ENCODE results near the gene MOV10.

The MOV10 gene

GRCh38 chr1:112698366-112699310, 24.2 kb downstream of the MOV10 start:
- DNase-seq (ENCODE audit: low read depth in 2 of 2) = no peak

DNA sequence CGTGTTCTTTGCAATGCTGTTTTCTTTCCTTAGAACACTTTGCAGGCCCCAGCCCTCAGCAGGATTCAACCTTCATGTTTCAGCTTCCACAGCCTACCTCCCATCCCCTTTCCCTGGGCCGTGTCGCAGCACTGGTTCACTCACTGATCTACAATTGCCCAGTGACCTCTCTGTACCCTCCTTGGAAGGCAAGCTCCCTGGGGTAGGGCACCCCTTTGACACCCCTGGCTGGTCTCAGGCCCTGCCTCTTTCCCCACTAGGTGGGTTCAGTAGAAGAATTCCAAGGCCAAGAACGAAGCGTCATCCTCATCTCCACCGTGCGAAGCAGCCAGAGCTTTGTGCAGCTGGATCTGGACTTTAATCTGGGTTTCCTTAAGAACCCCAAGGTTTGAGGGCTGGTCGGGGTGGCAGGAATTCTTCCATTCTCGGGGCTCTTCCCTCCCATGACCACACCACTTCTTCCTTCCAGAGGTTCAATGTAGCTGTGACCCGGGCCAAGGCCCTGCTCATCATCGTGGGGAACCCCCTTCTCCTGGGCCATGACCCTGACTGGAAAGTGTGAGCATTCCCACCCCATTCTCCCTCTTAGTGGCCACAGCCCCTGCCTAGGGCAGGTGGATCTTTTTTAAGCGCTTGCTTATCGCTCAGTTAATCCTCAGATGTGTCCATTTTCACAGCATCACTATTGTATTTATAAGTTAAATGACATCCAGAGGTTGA, 25.1 kb downstream of the MOV10 start:
- no peak for DNase-seq (ENCODE audit: low read depth in 2 of 2)

GRCh38 chr1:112700290-112701226, 26.1 kb downstream of the MOV10 start:
- peak; percentile 90 to 93 for DNase-seq (ENCODE audit: low read depth in 2 of 2)

GRCh38 chr1:112701227-112702066, 27.0 kb downstream of the MOV10 start:
- no peak for DNase-seq (ENCODE audit: low read depth in 2 of 2)

GRCh38 chr1:112702067-112702395, 27.6 kb downstream of the MOV10 start:
- no peak for DNase-seq (ENCODE audit: low read depth in 2 of 2)

DNA sequence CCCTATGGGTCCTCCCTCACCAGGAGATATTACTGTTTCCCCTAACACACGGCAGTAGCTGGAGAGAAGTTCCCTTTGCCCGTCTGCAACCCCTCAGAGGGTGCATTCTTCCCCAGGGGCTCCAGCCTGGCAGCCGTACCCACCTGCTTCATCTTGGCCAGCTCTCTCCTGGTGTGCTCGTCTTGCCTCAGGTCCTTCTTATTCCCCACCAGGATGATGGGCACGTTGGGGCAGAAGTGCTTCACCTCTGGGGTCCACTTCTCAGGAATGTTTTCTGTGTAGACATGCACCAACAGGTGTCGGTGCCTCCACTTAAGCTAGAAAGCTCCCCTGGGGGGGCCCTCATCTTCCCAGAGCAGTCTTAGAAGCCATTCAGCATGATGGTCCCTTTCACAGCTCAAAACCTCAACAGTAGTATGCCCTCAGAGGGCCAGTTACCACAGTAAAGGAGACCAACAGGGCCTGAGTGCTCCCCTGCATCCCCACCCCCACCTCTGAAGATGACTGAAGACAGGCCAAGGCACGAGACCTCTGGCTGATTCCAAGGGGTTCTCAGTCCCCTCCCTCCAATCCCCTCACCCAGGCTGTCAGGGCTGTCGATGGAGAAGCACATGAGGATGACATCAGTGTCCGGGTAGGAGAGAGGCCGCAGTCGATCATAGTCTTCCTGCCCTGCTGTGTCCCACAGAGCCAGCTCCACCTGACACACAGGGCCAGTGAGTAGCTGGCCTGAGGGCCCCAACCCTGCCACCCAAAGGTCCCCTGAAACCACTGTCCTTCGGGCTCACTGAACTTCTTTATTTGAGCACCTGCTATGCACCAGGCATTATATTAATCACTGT, 28.2 kb downstream of the MOV10 start:
- DNase-seq (ENCODE audit: low read depth in 2 of 2) = no peak

- DNase-seq (ENCODE audit: low read depth in 2 of 2) = no peak
Observed at GRCh38 chr1:112703706-112704105, 29.2 kb downstream of the MOV10 start.

GRCh38 chr1:112704391-112704933, 30.0 kb downstream of the MOV10 start:
- DNase-seq (ENCODE audit: low read depth in 2 of 2) = no peak

DNA sequence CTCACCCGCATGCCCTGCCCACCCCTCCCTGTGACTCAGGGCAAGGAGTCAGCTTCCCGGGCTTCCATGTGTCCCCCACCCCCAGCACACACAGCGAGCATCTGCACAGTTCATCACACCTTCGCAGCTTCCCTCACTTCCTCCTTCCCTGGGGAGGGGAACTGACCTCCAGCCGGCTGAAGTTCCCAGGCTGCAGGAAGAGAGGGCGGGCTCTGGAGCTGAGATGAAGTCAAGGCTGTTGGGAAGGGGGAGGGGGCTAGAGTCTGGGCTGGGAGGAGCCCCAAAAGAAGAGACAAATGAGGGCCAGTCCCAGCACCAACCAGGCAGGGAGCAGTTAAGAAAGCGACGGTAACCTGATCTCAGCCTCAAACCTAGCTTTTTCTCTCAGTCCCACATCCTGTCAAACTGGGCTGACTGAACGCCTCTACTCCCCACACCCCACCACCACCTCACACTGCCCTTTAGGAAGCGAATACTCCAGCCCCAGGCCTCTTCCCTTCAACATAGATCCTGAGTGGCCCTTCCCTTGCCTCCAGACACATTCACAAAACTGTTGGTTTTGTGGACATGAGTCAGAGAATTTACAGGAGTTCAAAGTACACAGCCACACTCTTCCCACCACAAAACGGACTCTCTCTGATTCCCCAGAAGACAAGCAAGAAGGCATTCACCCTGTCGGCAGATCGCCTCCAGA, 30.6 kb downstream of the MOV10 start:
- peak; percentile 92 to 93 for DNase-seq (ENCODE audit: low read depth in 2 of 2)

- no peak for DNase-seq (ENCODE audit: low read depth in 2 of 2)
Observed at GRCh38 chr1:112706505-112707220, 32.2 kb downstream of the MOV10 start, which contains the start of gene RHOC. TSS of gene RHOC (minus strand) at chr1:112707127. CDS start at chr1:112703799, 3,328 bp downstream.

DNA sequence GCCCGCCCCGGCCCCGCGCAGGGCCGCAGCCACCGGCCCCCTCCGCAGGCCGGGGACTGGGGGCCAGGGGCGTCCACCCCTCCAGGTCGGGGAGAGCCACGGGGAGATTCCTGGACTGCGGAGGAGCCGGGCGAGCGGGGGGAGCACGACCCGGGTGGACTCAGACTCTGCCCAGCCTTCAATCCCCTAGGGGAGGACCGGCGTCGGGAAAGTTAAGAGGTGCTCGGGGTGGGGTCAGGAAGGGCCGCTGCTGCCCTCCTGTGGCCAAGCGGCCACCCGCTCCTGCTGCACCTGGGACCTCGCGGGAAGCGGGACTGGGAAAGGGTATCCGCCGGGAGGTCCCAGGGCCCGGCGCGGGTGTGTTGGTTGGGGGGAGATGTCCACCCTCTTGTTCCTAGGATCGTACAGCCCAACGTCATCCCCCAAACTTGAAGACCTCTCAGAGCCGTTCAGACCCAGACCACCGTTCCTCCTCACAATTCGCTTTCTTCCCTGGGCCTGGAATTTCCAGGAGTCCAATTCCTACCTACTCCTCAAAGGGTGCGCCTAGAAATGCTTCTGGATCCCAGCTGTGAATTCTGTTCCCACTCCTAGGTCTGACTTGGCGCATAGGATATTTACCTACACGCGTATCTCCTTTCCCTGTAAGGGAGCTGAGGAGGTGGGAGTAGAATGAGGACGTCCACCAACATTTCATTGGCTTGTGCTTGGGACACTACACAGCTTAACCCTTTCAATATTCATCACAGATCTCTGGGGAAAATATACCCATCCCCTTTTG, 33.0 kb downstream of the MOV10 start:
- peak; percentile 64 to 67 for DNase-seq (ENCODE audit: low read depth in 2 of 2)

GRCh38 chr1:112708002-112708448, 33.6 kb downstream of the MOV10 start:
- DNase-seq (ENCODE audit: low read depth in 2 of 2) = no peak

- DNase-seq (ENCODE audit: low read depth in 2 of 2) = no peak
Observed at GRCh38 chr1:112708489-112708888, 34.0 kb downstream of the MOV10 start.

GRCh38 chr1:112710159-112710558, 35.7 kb downstream of the MOV10 start:
- no peak for DNase-seq (ENCODE audit: low read depth in 2 of 2)

GRCh38 chr1:112710586-112710985, 36.1 kb downstream of the MOV10 start:
- no peak for DNase-seq (ENCODE audit: low read depth in 2 of 2)

DNA sequence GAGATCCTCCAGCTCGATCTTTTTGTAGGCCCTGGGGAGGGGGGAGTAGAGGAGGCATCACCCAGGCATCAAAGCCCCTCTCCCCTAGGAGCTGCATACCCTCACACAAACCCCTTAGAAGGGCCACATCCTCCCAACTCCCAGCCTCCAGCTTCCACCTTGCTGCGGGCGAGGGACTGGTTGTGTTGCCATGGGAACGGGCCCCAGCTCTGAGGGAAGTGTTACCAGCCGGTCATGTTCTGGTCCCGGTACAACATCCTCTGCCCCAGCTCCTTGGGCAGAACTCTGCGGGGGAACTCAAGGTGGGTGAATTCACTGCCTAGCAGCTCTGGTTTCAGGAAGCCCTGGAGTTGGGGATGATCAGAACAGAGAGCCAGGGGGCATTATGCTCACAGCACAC, 36.6 kb downstream of the MOV10 start:
- no peak for DNase-seq (ENCODE audit: low read depth in 2 of 2)

- no peak for DNase-seq (ENCODE audit: low read depth in 2 of 2)
Observed at GRCh38 chr1:112711670-112712069, 37.2 kb downstream of the MOV10 start.
